Fibroblast of pulmonary artery (primary cell): ENCODE measurements around the gene TOM1L2.
A peak's percentile ranks its signal among the peaks of the same experiment; 100 is the strongest.

ENCODE experiments used
- DNase-seq: peaks from one replicate; pipeline ENCODE4 v3.0.0-alpha.2; 2010; ENCODE audit warnings: low read depth
- H3K4me3 ChIP-seq: replicated peaks from 2 replicates; pipeline ENCODE4 v1.5.1; 2011; ENCODE audit warnings: low read depth, mild to moderate bottlenecking, control low read depth, low read length, moderate library complexity
- CTCF ChIP-seq: IDR thresholded peaks from 2 replicates; pipeline ENCODE4 v1.5.1; 2011; ENCODE audit warnings: mild to moderate bottlenecking, control low read depth, low read length, inconsistent platforms; ENCODE audit errors: missing control alignments

The TOM1L2 gene

GRCh38 chr17:17884391-17885357, 87.5 kb downstream of the TOM1L2 start:
- no peak for DNase-seq
- no peak overlapping the region for H3K4me3 ChIP-seq
- TF ChIP-seq CTCF, result no peak

GRCh38 chr17:17883801-17884200, 88.4 kb downstream of the TOM1L2 start:
- DNase-seq, result no peak
- no peak for TF ChIP-seq CTCF
- no peak overlapping the region for H3K4me3 ChIP-seq

- no peak overlapping the region for H3K4me3 ChIP-seq
- DNase-seq, result no peak
- TF ChIP-seq CTCF, result no peak
These were observed 90.1 kb downstream of the TOM1L2 start for GRCh38 chr17:17882082-17882581.

- H3K4me3 ChIP-seq, result no peak overlapping the region
- no peak for DNase-seq
- TF ChIP-seq CTCF, result no peak
These were observed 91.5 kb downstream of the TOM1L2 start for GRCh38 chr17:17880577-17881196.

- peak; percentile 97 for DNase-seq
- H3K4me3 ChIP-seq, result no peak overlapping the region
These were observed 94.5 kb downstream of the TOM1L2 start for GRCh38 chr17:17877529-17878358.

More at GRCh38 chr17:17877529-17878358, 94.5 kb downstream of the TOM1L2 start:
- peak; percentile 22 for TF ChIP-seq CTCF
